ENCODE results near the gene NOP10. TPM values are rescaled to one million over a fixed set of nuclear protein-coding genes. Genes with fewer than 3 reads are reported as not detected.

The NOP10 gene
- total RNA-seq, 1 donor from 2014 or later: 116 TPM

GRCh38 chr15:34362047-34362773 is 19.3 kb upstream of the NOP10 start:
- H3K4me3 Mint-ChIP-seq: no peak overlapping the region
- ChIA-PET CTCF (no interaction called here), POLR2A (no interaction called here)
- H3K27ac Mint-ChIP-seq: no peak overlapping the region
- peaks cover 20% of the 10 kb centered on the region for H3K4me1 Mint-ChIP-seq
- DNase-seq (no peak), ATAC-seq (ENCODE audit: low read depth) (no peak)
- intact Hi-C loops (cut with micrococcal nuclease): loop anchor here (10.0 kb wide), 1 partner anchor 623 kb away; the partner anchor contains the start of gene ZNF770
- TF ChIP-seq CTCF (IDR thresholded peaks at IDR 0.05): no peak
- H3K9me3 Mint-ChIP-seq: no peaks in the 10 kb centered on the region
- H3K36me3 Mint-ChIP-seq (ENCODE audit: low read depth): peaks cover 47% of the 10 kb centered on the region
- no peaks in the 10 kb centered on the region for H3K27me3 Mint-ChIP-seq

DNA sequence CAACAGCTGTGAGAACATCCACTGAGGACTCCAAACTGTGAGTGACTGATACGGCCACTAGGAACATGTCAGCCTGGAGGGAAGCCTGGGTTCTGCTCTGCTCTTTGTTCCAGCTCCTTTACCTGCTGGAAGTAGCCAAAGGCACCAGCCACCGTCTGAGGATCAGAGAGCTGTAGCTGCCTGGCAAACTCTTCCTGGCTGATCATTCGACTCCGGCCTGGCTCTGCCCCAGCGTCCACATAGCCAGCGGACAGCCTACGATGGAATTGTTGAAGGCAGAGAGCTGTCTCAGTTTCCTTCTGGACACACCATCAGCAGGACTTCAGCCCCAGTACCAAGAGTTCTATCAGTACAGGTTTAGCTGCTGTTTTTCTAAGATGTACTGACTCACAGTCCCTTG is 18.3 kb upstream of the NOP10 start:
- DNase-seq: no peak
- Mint-ChIP-seq H3K36me3 (ENCODE audit: low read depth) (peaks cover 52% of the 10 kb centered on the region), H3K4me1 (peaks cover 17% of the 10 kb centered on the region), H3K9me3 (no peaks in the 10 kb centered on the region), H3K27me3 (no peaks in the 10 kb centered on the region), H3K4me3 (no peak overlapping the region), H3K27ac (no peak overlapping the region)
- intact Hi-C loops (cut with micrococcal nuclease): loop anchor here (10.0 kb wide), 1 partner anchor 624 kb away; the partner anchor contains the start of gene ZNF770
- ATAC-seq (ENCODE audit: low read depth): no peak
- CTCF ChIA-PET: no interaction called here
- POLR2A ChIA-PET: no interaction called here
- no peak for TF ChIP-seq CTCF (IDR thresholded peaks at IDR 0.05)

GRCh38 chr15:34360298-34360697 is 17.4 kb upstream of the NOP10 start:
- POLR2A ChIA-PET: no interaction called here
- H3K27ac Mint-ChIP-seq: no peak overlapping the region
- H3K27me3 Mint-ChIP-seq: no peaks in the 10 kb centered on the region
- intact Hi-C loops (cut with micrococcal nuclease): loop anchor here (10.0 kb wide), 1 partner anchor 625 kb away; the partner anchor contains the start of gene ZNF770
- DNase-seq (no peak), ATAC-seq (ENCODE audit: low read depth) (no peak)
- H3K9me3 Mint-ChIP-seq: no peaks in the 10 kb centered on the region
- H3K36me3 Mint-ChIP-seq (ENCODE audit: low read depth): peaks cover 60% of the 10 kb centered on the region
- no peak overlapping the region for H3K4me3 Mint-ChIP-seq
- CTCF ChIA-PET: no interaction called here
- TF ChIP-seq CTCF (IDR thresholded peaks at IDR 0.05): no peak
- peaks cover 7% of the 10 kb centered on the region for H3K4me1 Mint-ChIP-seq

- H3K36me3 Mint-ChIP-seq (ENCODE audit: low read depth): peaks cover 57% of the 10 kb centered on the region
Measured at GRCh38 chr15:34359416-34359815, 16.5 kb upstream of the NOP10 start.

More at GRCh38 chr15:34359416-34359815, 16.5 kb upstream of the NOP10 start:
- Mint-ChIP-seq H3K27me3 (no peaks in the 10 kb centered on the region), H3K9me3 (no peaks in the 10 kb centered on the region), H3K27ac (no peak overlapping the region), H3K4me1 (peaks cover 2% of the 10 kb centered on the region), H3K4me3 (no peak overlapping the region)
- intact Hi-C loops (cut with micrococcal nuclease): no loop called here
- POLR2A ChIA-PET: interaction anchor here (0.6 kb wide), 1 partner anchor 26 kb away, joined by 4 read pairs; no protein-coding TSS in a partner anchor
- TF ChIP-seq CTCF (IDR thresholded peaks at IDR 0.05): no peak
- CTCF ChIA-PET: no interaction called here
- ATAC-seq (ENCODE audit: low read depth): no peak
- no peak for DNase-seq
